Fibroblast of lung (primary cell): Measurements from ENCODE around the gene PABPC1L. TPM values are rescaled to one million over a fixed set of nuclear protein-coding genes. Genes with fewer than 3 reads are reported as not detected.

Experiments used
- DNase-seq, 2 donors: peaks; one replicate each; pipeline versions ENCODE4 v3.0.0 to v3.0.0-alpha.2; 2010; ENCODE audit warnings: low read depth in 2 of 2
- H2AFZ ChIP-seq: 2 replicates; pipeline ENCODE4 v1.5.1; 2012; ENCODE audit warnings: low read length, control low read depth, inconsistent platforms
- H3K27ac ChIP-seq: 2 replicates; pipeline ENCODE4 v1.5.1; 2011; ENCODE audit warnings: low read length, control low read depth; ENCODE audit not compliant: insufficient read depth
- H3K27me3 ChIP-seq: 2 replicates; pipeline ENCODE4 v1.5.1; 2011; ENCODE audit warnings: mild to moderate bottlenecking, low read length; ENCODE audit not compliant: control insufficient read depth, insufficient read depth
- H3K36me3 ChIP-seq: 2 replicates; pipeline ENCODE4 v1.5.1; 2011; ENCODE audit warnings: low read length; ENCODE audit not compliant: control insufficient read depth, insufficient read depth
- H3K4me1 ChIP-seq: 2 replicates; pipeline ENCODE4 v1.5.1; 2011; ENCODE audit warnings: low read length; ENCODE audit not compliant: control insufficient read depth, insufficient read depth; ENCODE audit errors: extremely low read depth
- H3K4me2 ChIP-seq: 2 replicates; pipeline ENCODE4 v1.5.1; 2011; ENCODE audit warnings: low read length, control low read depth; ENCODE audit not compliant: insufficient read depth; ENCODE audit errors: extremely low read depth
- H3K4me3 ChIP-seq, 4 experiments: fragments of 200-600 bp in 1 of 4; sonication (generic) in 1 of 4; replicated peaks in 1 of 4; 2 replicates each; pipeline ENCODE4 v1.5.1; 2011 to 2016; ENCODE audit warnings: low read length in 4 of 4, low read depth in 3 of 4, mild to moderate bottlenecking in 3 of 4, control low read depth in 2 of 4, inconsistent platforms in 1 of 4, mixed read lengths in 1 of 4; ENCODE audit not compliant: insufficient read depth in 1 of 4; ENCODE audit errors: control extremely low read depth in 1 of 4
- H3K79me2 ChIP-seq: 2 replicates; pipeline ENCODE4 v1.5.1; 2012; ENCODE audit warnings: mild to moderate bottlenecking, low read length, inconsistent platforms; ENCODE audit not compliant: control insufficient read depth, insufficient read depth
- H3K9ac ChIP-seq: 2 replicates; pipeline ENCODE4 v1.5.1; 2011; ENCODE audit warnings: mild to moderate bottlenecking, low read length, control low read depth; ENCODE audit not compliant: insufficient read depth
- H3K9me3 ChIP-seq: 2 replicates; pipeline ENCODE4 v1.5.1; 2012; ENCODE audit warnings: low read depth, low read length; ENCODE audit not compliant: control insufficient read depth, insufficient read depth
- H4K20me1 ChIP-seq: 2 replicates; pipeline ENCODE4 v1.5.1; 2011; ENCODE audit warnings: low read length; ENCODE audit not compliant: control insufficient read depth, insufficient read depth; ENCODE audit errors: extremely low read depth
- EZH2 ChIP-seq: IDR thresholded peaks from 2 replicates; pipeline ENCODE4 v1.5.1; 2012; ENCODE audit warnings: low read length, control low read depth, mild to moderate bottlenecking; ENCODE audit errors: missing control alignments
- polyA plus RNA-seq, 2 donors: library from polyadenylated mRNA; depleted of rRNA in 1 of 2; stranded (reverse) in 1 of 2; unstranded in 1 of 2; fragments of >200 nt; gene quantifications; 2 replicates each; pipeline ENCODE4 v1.2.1, GENCODE V29; 2011 to 2012; ENCODE audit warnings: missing spikeins in 1 of 2
- total RNA-seq: library from RNA; depleted of rRNA; stranded (reverse); fragments of >200 nt; gene quantifications from 2 replicates; pipeline ENCODE4 v1.2.1, GENCODE V29; 2014
- TF ChIP-seq, protein P1 (sequence below), 2 donors: IDR thresholded peaks in 1 of 2; conservative IDR thresholded peaks in 1 of 2; 1 replicate in 1 of 2; 2 replicates in 1 of 2; pipeline ENCODE4 v1.5.1; 2011 to 2012; ENCODE audit warnings: low read length in 2 of 2, control low read depth in 1 of 2, inconsistent platforms in 1 of 2, low read depth in 1 of 2, mild to moderate bottlenecking in 1 of 2

Gene PABPC1L
- total and polyA plus RNA-seq, 2 donors (not counting 1 experiment from before 2014, with no cell fraction given), result 11.6 to 11.9 TPM

DNA sequence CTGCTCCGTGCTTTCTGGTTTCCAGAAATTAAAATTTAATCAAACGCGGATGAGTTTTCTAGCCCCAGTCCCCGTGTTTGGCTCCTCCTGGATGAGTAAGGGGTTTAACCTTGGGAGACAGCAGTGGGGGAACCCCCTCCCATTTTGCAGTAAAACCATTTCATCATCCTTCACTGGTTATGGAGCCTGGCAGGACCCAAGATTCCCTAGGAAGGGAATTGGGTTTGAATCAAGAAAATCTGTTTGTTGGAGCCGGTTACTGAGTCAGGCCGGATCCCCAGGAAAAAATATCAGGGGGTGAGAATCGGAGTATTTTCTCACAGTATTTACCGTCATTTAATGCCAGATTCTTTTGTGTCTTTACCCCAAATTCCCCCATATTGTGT is 23.6 kb upstream of the PABPC1L start:
- no peak for DNase-seq
- TF ChIP-seq, protein P1, sequence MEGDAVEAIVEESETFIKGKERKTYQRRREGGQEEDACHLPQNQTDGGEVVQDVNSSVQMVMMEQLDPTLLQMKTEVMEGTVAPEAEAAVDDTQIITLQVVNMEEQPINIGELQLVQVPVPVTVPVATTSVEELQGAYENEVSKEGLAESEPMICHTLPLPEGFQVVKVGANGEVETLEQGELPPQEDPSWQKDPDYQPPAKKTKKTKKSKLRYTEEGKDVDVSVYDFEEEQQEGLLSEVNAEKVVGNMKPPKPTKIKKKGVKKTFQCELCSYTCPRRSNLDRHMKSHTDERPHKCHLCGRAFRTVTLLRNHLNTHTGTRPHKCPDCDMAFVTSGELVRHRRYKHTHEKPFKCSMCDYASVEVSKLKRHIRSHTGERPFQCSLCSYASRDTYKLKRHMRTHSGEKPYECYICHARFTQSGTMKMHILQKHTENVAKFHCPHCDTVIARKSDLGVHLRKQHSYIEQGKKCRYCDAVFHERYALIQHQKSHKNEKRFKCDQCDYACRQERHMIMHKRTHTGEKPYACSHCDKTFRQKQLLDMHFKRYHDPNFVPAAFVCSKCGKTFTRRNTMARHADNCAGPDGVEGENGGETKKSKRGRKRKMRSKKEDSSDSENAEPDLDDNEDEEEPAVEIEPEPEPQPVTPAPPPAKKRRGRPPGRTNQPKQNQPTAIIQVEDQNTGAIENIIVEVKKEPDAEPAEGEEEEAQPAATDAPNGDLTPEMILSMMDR (conservative IDR thresholded peaks at IDR 0.05 in 1 of 2, IDR thresholded peaks at IDR 0.05 in 1 of 2; ENCODE audit: low read depth in 1 of 2, low read length in 2 of 2), result no peak
- no peak for TF ChIP-seq EZH2
- peak overlapping the region; percentile 97 for H3K9ac ChIP-seq
- H2AFZ ChIP-seq, result no peak overlapping the region
- H3K27ac ChIP-seq, result peak overlapping the region; percentile 93
- H3K79me2 ChIP-seq, result peaks cover 57% of the 10 kb centered on the region
- H3K36me3 ChIP-seq, result peaks cover 2% of the 10 kb centered on the region
- H3K27me3 ChIP-seq, result no peaks in the 10 kb centered on the region
- H3K4me2 ChIP-seq, result peak overlapping the region; percentile 53
- no peaks in the 10 kb centered on the region for H3K4me1 ChIP-seq
- no peaks in the 10 kb centered on the region for H3K9me3 ChIP-seq
- H4K20me1 ChIP-seq, result peaks cover 7% of the 10 kb centered on the region
- peak overlapping the region; percentile 80 to 99 (median 89) for H3K4me3 ChIP-seq

DNA sequence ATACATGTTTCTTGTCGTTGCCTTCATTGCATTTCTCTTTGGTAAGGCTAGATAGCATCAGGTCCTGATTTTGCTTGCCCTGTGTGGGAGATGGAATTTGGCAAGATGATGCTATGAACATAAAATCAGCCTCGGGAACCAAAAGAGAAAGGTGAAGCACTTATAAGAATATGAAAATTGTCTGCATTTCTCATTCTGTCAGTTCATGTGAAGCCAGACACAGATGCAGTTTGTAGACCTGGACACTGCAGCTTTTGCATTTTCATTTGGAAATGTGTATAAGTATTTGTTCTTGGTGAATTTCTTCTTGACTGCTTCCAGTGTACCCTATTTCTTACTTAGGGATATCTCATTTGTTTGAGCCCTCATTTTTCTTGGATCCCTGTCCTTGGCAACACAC is 23.0 kb upstream of the PABPC1L start:
- Histone ChIP-seq H3K36me3 (peaks cover 2% of the 10 kb centered on the region), H3K9me3 (no peaks in the 10 kb centered on the region), H4K20me1 (peaks cover 7% of the 10 kb centered on the region), H3K4me2 (peak overlapping the region; percentile 53), H3K27ac (peak overlapping the region; percentile 93), H3K27me3 (no peaks in the 10 kb centered on the region), H3K79me2 (peaks cover 62% of the 10 kb centered on the region), H3K4me1 (no peaks in the 10 kb centered on the region), H3K9ac (peak overlapping the region; percentile 97), H2AFZ (no peak overlapping the region), H3K4me3 (peak overlapping the region; percentile 80 to 99 (median 89))
- DNase-seq, result no peak
- no peak for TF ChIP-seq EZH2
- TF ChIP-seq, protein P1 (conservative IDR thresholded peaks at IDR 0.05 in 1 of 2, IDR thresholded peaks at IDR 0.05 in 1 of 2; ENCODE audit: low read depth in 1 of 2, low read length in 2 of 2), result no peak

DNA sequence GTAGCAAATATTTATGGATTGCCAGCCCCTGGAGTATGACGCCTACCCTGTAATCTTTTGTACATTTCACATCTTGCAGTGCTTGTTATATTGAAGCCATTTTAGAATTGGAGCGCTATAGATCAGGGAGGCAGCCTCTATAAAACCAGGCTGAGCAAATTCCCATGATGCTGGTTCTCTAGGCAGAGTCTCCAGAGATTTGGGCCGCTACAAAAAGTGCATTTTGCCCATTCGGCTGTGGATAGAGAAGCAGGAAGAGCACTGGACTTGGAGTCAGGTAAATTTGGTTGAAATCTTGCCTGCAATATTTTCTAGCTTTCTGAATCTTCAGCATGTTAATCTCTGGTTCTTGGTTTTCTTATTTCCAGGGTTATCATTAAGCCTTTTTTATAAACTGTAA is 22.4 kb upstream of the PABPC1L start:
- Histone ChIP-seq H3K36me3 (peaks cover 2% of the 10 kb centered on the region), H3K9ac (no peak overlapping the region), H3K4me3 (peak overlapping the region; percentile 80 to 99 (median 89)), H3K27me3 (no peaks in the 10 kb centered on the region), H4K20me1 (peaks cover 8% of the 10 kb centered on the region), H3K9me3 (no peaks in the 10 kb centered on the region), H3K4me2 (peak overlapping the region; percentile 53), H3K4me1 (no peaks in the 10 kb centered on the region), H3K27ac (no peak overlapping the region), H3K79me2 (peaks cover 69% of the 10 kb centered on the region), H2AFZ (no peak overlapping the region)
- DNase-seq, result no peak
- TF ChIP-seq, protein P1 (conservative IDR thresholded peaks at IDR 0.05 in 1 of 2, IDR thresholded peaks at IDR 0.05 in 1 of 2; ENCODE audit: low read depth in 1 of 2, low read length in 2 of 2), result no peak
- no peak for TF ChIP-seq EZH2
